Measurements from ENCODE around the gene SLC34A1. TPM values are rescaled to one million over a fixed set of nuclear protein-coding genes. Genes with fewer than 3 reads are reported as not detected.
"Not testable (repeated sequence)": the region's sequence is repeated elsewhere in the genome, so short reads cannot be mapped to it uniquely, and the experiment has no call there.

SLC34A1 gene
- total RNA-seq, 4 donors from 2014 or later = not detected

DNA sequence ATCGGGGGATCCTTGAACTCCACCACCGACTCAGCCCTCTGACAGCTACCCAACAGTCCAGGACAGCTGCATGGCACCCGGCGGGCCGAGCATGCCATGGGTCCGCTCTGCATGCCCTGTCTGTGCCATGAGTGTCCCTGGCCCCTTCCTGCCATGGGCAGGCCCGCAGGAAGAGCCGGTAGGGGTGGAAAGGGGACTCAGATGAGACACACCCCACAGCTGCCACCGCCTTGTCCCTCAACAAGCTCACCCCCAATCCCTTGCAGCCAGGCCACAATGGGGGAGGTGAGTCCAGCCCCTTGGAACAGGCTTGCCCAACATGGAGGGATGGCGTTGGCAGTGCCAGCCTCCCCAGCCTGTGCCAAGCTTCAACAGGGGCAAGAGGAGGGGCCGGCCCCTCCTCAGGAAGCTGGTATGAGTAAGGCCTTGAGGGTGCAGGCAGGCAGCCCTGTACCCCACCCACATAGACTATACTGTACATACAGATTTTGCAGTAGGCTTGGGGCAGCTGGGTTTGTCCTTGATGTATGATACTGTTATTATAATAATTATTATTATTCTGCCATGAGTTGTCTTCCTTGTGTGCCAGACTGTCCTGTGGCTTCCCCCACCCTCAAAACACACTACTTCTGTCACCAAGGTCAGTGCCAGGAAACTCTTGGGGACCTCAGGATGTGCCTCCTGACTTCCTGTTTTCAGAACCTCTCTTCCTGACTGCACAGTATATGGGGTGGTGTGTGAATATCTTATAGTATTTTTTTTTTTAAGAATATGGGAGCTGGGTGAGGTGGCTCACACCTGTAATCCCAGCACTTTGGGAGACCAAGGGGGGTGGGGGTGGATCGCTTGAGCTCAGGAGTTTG, 12.0 kb upstream of the SLC34A1 start:
- Histone ChIP-seq H3K9me3 (no peaks in the 10 kb centered on the region), H3K4me1 (peaks cover 0 to 10% of the 10 kb centered on the region in 2 donors), H3K4me3 (no peak overlapping the region), H3K27ac (no peak overlapping the region), H3K27me3 (no peaks in the 10 kb centered on the region), H3K36me3 (no peaks in the 10 kb centered on the region)
- TF ChIP-seq POLR2A (IDR thresholded peaks at IDR 0.05) = no peak
- TF ChIP-seq, protein P1, sequence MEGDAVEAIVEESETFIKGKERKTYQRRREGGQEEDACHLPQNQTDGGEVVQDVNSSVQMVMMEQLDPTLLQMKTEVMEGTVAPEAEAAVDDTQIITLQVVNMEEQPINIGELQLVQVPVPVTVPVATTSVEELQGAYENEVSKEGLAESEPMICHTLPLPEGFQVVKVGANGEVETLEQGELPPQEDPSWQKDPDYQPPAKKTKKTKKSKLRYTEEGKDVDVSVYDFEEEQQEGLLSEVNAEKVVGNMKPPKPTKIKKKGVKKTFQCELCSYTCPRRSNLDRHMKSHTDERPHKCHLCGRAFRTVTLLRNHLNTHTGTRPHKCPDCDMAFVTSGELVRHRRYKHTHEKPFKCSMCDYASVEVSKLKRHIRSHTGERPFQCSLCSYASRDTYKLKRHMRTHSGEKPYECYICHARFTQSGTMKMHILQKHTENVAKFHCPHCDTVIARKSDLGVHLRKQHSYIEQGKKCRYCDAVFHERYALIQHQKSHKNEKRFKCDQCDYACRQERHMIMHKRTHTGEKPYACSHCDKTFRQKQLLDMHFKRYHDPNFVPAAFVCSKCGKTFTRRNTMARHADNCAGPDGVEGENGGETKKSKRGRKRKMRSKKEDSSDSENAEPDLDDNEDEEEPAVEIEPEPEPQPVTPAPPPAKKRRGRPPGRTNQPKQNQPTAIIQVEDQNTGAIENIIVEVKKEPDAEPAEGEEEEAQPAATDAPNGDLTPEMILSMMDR (IDR thresholded peaks at IDR 0.05) = no peak
- intact Hi-C loops (cut with DNase I; ENCODE audit: low total_unique reads) = no loop called here
- no peak for DNase-seq

DNA sequence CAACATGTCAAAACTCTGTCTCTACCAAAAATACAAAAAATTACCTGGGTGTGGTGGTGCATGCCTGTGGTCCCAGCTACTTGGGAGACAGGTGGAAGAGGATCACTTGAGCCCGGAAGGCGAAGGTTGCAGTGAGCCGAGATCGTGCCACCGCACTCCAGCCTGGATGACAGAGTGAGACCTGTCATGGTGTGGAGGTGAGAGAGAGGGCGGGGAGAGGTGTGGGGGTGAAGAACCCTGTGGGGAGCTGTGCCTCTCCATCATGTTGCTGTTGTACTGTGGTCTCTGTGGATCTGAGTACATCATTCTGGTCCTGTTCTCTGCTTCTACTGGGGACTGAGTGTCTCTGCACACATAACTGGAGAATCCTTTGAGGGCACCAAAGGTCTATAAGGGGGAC, 11.3 kb upstream of the SLC34A1 start:
- no peaks in the 10 kb centered on the region for H3K36me3 ChIP-seq
- H3K4me3 ChIP-seq = no peak overlapping the region
- no peaks in the 10 kb centered on the region for H3K9me3 ChIP-seq
- H3K4me1 ChIP-seq = peaks cover 0 to 7% of the 10 kb centered on the region in 2 donors
- no peak for DNase-seq
- intact Hi-C loops (cut with DNase I; ENCODE audit: low total_unique reads) = no loop called here
- no peak for TF ChIP-seq POLR2A (IDR thresholded peaks at IDR 0.05)
- TF ChIP-seq, protein P1 (IDR thresholded peaks at IDR 0.05) = no peak
- H3K27me3 ChIP-seq = no peaks in the 10 kb centered on the region
- no peak overlapping the region for H3K27ac ChIP-seq

DNA sequence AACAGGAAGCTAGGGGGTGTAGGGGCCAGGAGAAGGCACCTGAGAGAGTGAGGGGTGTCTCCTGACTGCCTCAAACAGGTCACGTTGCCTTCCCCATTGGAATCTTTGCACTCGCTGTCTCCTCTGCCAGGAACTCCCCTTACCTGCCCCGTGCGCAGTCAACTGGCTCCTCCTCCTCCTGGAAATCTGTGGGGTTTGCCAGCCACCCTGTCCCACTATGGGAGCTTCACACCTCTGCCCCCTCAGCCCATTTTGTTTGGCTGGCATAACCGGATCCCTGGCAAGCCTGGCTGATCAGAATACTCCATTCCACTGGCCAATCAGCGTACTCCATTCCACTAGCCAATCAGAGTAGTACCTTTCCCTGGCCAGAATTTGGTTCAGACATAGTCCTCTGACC, 10.4 kb upstream of the SLC34A1 start:
- Histone ChIP-seq H3K27ac (no peak overlapping the region), H3K36me3 (no peaks in the 10 kb centered on the region), H3K27me3 (no peaks in the 10 kb centered on the region), H3K4me3 (no peak overlapping the region), H3K9me3 (no peaks in the 10 kb centered on the region), H3K4me1 (peaks cover 0 to 7% of the 10 kb centered on the region in 2 donors)
- TF ChIP-seq POLR2A (IDR thresholded peaks at IDR 0.05) = no peak
- TF ChIP-seq, protein P1 (IDR thresholded peaks at IDR 0.05) = no peak
- DNase-seq = no peak
- intact Hi-C loops (cut with DNase I; ENCODE audit: low total_unique reads) = no loop called here

DNA sequence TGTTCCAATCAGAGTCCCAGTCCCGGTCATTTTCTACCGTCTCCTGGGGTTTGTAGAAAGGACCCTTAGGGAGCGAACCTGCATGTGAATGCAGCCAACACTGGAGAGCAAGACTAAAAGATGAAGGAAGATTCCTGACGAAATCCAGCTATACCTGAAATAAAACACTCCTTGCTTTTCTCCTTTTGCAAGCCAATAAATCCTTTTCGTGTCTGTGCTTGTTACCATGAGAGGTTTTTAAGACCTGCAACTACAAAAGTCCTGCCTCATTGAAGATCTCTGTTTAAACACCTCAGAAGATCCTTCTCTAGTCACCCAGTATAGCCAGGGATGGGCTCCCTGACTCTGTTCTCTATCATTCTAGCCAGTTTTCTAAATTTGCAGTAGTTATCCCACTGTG, 10.0 kb upstream of the SLC34A1 start:
- peaks cover 0 to 7% of the 10 kb centered on the region in 2 donors for H3K4me1 ChIP-seq
- no peaks in the 10 kb centered on the region for H3K36me3 ChIP-seq
- no peak for DNase-seq
- intact Hi-C loops (cut with DNase I; ENCODE audit: low total_unique reads) = no loop called here
- no peak overlapping the region for H3K4me3 ChIP-seq
- no peaks in the 10 kb centered on the region for H3K9me3 ChIP-seq
- no peaks in the 10 kb centered on the region for H3K27me3 ChIP-seq
- no peak for TF ChIP-seq POLR2A (IDR thresholded peaks at IDR 0.05)
- TF ChIP-seq, protein P1 (IDR thresholded peaks at IDR 0.05) = no peak
- H3K27ac ChIP-seq = no peak overlapping the region

DNA sequence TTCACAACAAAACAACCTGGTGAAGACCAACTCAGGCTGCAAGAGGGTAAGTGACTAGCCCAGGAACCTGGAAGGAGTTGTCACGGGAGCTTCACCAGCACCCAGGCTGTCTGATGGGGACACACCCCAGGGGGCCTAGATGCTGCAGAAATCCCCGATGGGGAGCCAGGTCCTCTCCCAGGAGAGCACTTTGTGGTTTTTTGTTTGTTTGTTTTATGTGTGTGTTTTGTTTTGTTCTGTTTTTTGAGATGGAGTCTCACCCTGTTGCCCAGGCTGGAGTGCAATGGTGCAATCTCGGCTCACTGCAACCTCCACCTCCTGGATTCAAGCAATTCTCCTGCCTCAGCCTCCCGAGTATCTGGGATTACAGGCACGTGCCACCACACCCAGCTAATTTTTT, 8.7 kb upstream of the SLC34A1 start:
- intact Hi-C loops (cut with DNase I; ENCODE audit: low total_unique reads); H3K4me3 ChIP-seq; H3K27ac ChIP-seq; DNase-seq; H3K9me3 ChIP-seq; H3K27me3 ChIP-seq; H3K4me1 ChIP-seq; H3K36me3 ChIP-seq: not testable (repeated sequence)

Measured in uterus (tissue), 4 donors.